DND-41 (cell line): Measurements from ENCODE around the gene ANO1.

Experiments
- ATAC-seq: fragments of 200-7000 bp; cut with Tn5 transposase; 3 replicates; pipeline ENCODE4 v1.9.1; 2021; ENCODE audit warnings: low read depth; ENCODE audit not compliant: insufficient read depth
- DNase-seq: peaks from one replicate; pipeline ENCODE4 v3.0.0-alpha.2; 2020
- H2AFZ ChIP-seq: 2 replicates; pipeline ENCODE4 v1.6.0; 2012; ENCODE audit warnings: low read depth, low read length
- H3K27ac ChIP-seq: 2 replicates; pipeline ENCODE4 v1.5.1; 2012; ENCODE audit warnings: low read length, inconsistent platforms
- H3K27me3 ChIP-seq: fragments of 200-600 bp; sonication (generic); 2 replicates; pipeline ENCODE4 v1.6.0; 2012; ENCODE audit warnings: low read length, mild to moderate bottlenecking, inconsistent platforms; ENCODE audit not compliant: insufficient read depth, poor library complexity
- H3K36me3 ChIP-seq: 2 replicates; pipeline ENCODE4 v1.5.1; 2012; ENCODE audit warnings: low read length, inconsistent platforms; ENCODE audit not compliant: insufficient read depth
- H3K4me1 ChIP-seq: 2 replicates; pipeline ENCODE4 v1.5.1; 2012; ENCODE audit warnings: mild to moderate bottlenecking, low read length; ENCODE audit not compliant: insufficient read depth
- H3K4me2 ChIP-seq: 2 replicates; pipeline ENCODE4 v1.6.0; 2012; ENCODE audit warnings: mild to moderate bottlenecking, moderate library complexity, low read length, inconsistent platforms; ENCODE audit not compliant: insufficient read depth
- H3K4me3 ChIP-seq, 2 experiments: fragments of 200-600 bp in 1 of 2; shearing (Covaris generic) in 1 of 2; 2 replicates each; pipeline ENCODE4 v1.5.1; 2012 to 2016; ENCODE audit warnings: inconsistent platforms in 2 of 2, low read length in 2 of 2, mild to moderate bottlenecking in 2 of 2, low read depth in 1 of 2, moderate library complexity in 1 of 2
- H3K79me2 ChIP-seq: 2 replicates; pipeline ENCODE4 v1.6.0; 2012; ENCODE audit warnings: low read length, inconsistent platforms; ENCODE audit not compliant: insufficient read depth
- H3K9ac ChIP-seq: 2 replicates; pipeline ENCODE4 v1.6.0; 2012; ENCODE audit warnings: low read depth, mild to moderate bottlenecking, inconsistent platforms, low read length, moderate library complexity
- H3K9me3 ChIP-seq: 2 replicates; pipeline ENCODE4 v1.5.1; 2012; ENCODE audit warnings: low read length, moderate library complexity, mild to moderate bottlenecking, inconsistent platforms; ENCODE audit not compliant: insufficient read depth, severe bottlenecking
- H4K20me1 ChIP-seq: 2 replicates; pipeline ENCODE4 v1.6.0; 2012; ENCODE audit warnings: low read length; ENCODE audit not compliant: insufficient read depth
- EZH2 ChIP-seq: IDR thresholded peaks from 3 replicates; pipeline ENCODE4 v1.6.1; 2012; ENCODE audit warnings: borderline replicate concordance, low read depth, mild to moderate bottlenecking, moderate library complexity, low read length, inconsistent platforms; ENCODE audit not compliant: severe bottlenecking
- TF ChIP-seq, protein P1 (sequence below): IDR thresholded peaks from 2 replicates; pipeline ENCODE4 v1.5.1; 2012; ENCODE audit warnings: borderline replicate concordance, low read length, moderate library complexity, mild to moderate bottlenecking; ENCODE audit not compliant: poor library complexity, severe bottlenecking; ENCODE audit errors: extremely low read depth

ANO1 gene

DNA sequence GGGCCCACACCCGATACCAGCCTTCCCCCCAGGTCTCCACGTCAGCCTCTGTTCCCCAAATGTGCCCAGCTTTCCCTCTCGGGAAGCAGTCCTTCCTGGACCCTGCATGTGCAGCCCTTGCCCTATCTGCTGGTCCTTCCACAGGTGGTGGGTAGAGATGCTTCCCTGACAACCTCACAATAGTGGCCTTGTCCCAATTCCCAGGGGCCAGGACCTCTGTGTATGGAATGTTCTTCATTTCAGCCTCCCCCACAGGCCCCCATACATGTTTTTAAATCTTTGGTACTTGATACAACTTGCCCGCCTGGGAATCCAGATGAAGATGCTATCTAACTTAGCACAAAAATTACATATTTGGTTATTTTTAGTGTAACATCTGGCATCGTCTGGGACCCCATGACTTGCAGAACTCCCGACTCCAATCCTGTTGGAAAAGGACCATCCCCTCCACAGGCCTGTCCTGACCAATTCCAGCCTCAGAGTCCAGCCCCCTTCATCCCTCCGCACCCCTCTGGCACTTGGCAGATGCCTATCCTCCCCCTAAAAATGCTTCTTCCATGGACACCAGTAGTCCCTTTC lies 39.5 kb downstream of the ANO1 start:
- ATAC-seq = no peak

DNA sequence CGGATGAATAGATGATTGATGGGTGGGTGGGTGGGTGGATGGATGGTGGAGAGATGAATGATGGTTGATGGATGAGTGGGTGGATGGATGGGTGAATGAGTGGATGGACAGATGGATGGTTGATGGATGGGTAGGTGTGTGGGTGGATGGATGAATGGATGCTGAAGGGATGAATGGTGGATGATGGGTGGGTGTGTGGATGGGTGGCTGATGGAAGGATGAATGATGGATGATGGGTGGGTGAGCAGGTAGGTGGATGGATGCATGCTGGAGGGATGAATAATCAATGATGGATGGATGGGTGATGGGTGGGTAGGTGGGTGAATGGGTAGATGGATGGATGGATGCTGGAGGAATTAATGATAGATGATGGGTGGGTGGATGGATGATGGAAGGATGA lies 40.5 kb downstream of the ANO1 start:
- H2AFZ ChIP-seq = no peak overlapping the region
- H3K4me3 ChIP-seq = no peak overlapping the region
- no peaks in the 10 kb centered on the region for H3K27me3 ChIP-seq
- ATAC-seq = no peak
- DNase-seq = no peak
- no peaks in the 10 kb centered on the region for H3K4me1 ChIP-seq
- H3K9me3 ChIP-seq = no peaks in the 10 kb centered on the region
- H3K9ac ChIP-seq = no peak overlapping the region
- H3K36me3 ChIP-seq = no peaks in the 10 kb centered on the region
- no peak for TF ChIP-seq EZH2
- TF ChIP-seq, protein P1, sequence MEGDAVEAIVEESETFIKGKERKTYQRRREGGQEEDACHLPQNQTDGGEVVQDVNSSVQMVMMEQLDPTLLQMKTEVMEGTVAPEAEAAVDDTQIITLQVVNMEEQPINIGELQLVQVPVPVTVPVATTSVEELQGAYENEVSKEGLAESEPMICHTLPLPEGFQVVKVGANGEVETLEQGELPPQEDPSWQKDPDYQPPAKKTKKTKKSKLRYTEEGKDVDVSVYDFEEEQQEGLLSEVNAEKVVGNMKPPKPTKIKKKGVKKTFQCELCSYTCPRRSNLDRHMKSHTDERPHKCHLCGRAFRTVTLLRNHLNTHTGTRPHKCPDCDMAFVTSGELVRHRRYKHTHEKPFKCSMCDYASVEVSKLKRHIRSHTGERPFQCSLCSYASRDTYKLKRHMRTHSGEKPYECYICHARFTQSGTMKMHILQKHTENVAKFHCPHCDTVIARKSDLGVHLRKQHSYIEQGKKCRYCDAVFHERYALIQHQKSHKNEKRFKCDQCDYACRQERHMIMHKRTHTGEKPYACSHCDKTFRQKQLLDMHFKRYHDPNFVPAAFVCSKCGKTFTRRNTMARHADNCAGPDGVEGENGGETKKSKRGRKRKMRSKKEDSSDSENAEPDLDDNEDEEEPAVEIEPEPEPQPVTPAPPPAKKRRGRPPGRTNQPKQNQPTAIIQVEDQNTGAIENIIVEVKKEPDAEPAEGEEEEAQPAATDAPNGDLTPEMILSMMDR = no peak
- H3K27ac ChIP-seq = no peak overlapping the region
- no peak overlapping the region for H3K4me2 ChIP-seq
- peaks cover 2% of the 10 kb centered on the region; the same call in 1 of the 2 replicates for H4K20me1 ChIP-seq
- no peaks in the 10 kb centered on the region for H3K79me2 ChIP-seq

More for the DNA sequence above, 39.5 kb downstream of the ANO1 start:
- H3K9ac ChIP-seq = no peak overlapping the region
- DNase-seq = no peak
- H3K79me2 ChIP-seq = no peaks in the 10 kb centered on the region
- H4K20me1 ChIP-seq = peaks cover 2% of the 10 kb centered on the region; the same call in 1 of the 2 replicates
- no peaks in the 10 kb centered on the region for H3K27me3 ChIP-seq
- H3K4me1 ChIP-seq = no peaks in the 10 kb centered on the region
- H3K4me3 ChIP-seq = no peak overlapping the region
- no peak overlapping the region for H3K27ac ChIP-seq
- H3K9me3 ChIP-seq = no peaks in the 10 kb centered on the region
- no peak overlapping the region for H2AFZ ChIP-seq
- TF ChIP-seq, protein P1 = no peak
- TF ChIP-seq EZH2 = no peak
- H3K36me3 ChIP-seq = no peaks in the 10 kb centered on the region
- no peak overlapping the region for H3K4me2 ChIP-seq

- H4K20me1 ChIP-seq = peaks cover 2% of the 10 kb centered on the region; the same call in 1 of the 2 replicates
- no peak for ATAC-seq
- TF ChIP-seq, protein P1 = no peak
- no peak for TF ChIP-seq EZH2
Measured at GRCh38 chr11:70119502-70119901, 41.4 kb downstream of the ANO1 start.

DNA sequence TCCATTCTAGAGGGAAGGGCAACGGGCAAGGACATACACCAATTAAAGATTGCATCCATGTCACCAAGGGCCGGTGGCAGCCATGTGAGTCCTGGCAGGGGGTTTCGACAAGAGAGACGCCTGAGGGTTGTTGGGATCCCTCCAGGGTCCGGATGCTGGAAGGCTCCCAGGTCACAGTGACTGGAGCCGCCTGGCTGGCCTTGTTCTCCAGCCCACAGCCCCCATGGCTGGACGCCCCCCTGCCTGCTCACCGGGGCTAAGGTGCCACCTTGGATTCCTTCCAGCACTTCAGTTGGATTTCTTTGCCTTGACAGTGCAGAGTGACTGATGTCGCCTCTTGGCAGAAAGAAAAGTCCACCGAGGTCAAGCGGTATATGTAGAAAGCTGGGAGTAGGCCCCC lies 42.6 kb downstream of the ANO1 start:
- no peaks in the 10 kb centered on the region for H3K36me3 ChIP-seq
- ATAC-seq (no peak), DNase-seq (no peak)
- H3K9me3 ChIP-seq = no peaks in the 10 kb centered on the region
- H3K4me3 ChIP-seq = no peak overlapping the region
- H3K9ac ChIP-seq = no peak overlapping the region
- peaks cover 2% of the 10 kb centered on the region; the same call in 1 of the 2 replicates for H4K20me1 ChIP-seq
- no peak overlapping the region for H2AFZ ChIP-seq
- H3K4me1 ChIP-seq = no peaks in the 10 kb centered on the region
- H3K79me2 ChIP-seq = no peaks in the 10 kb centered on the region
- TF ChIP-seq, protein P1 = no peak
- TF ChIP-seq EZH2 = no peak
- no peak overlapping the region for H3K27ac ChIP-seq
- H3K4me2 ChIP-seq = no peak overlapping the region
- no peaks in the 10 kb centered on the region for H3K27me3 ChIP-seq

More at GRCh38 chr11:70119502-70119901, 41.4 kb downstream of the ANO1 start:
- no peak for DNase-seq
- no peak overlapping the region for H3K4me2 ChIP-seq
- H3K4me1 ChIP-seq = no peaks in the 10 kb centered on the region
- H3K27ac ChIP-seq = no peak overlapping the region
- no peak overlapping the region for H2AFZ ChIP-seq
- H3K4me3 ChIP-seq = no peak overlapping the region
- no peaks in the 10 kb centered on the region for H3K9me3 ChIP-seq
- H3K9ac ChIP-seq = no peak overlapping the region
- no peaks in the 10 kb centered on the region for H3K79me2 ChIP-seq
- H3K36me3 ChIP-seq = no peaks in the 10 kb centered on the region
- no peaks in the 10 kb centered on the region for H3K27me3 ChIP-seq
